Measurements from ENCODE around the gene DGKB.
"Not testable (repeated sequence)": the region's sequence is repeated elsewhere in the genome, so short reads cannot be mapped to it uniquely, and the experiment has no call there.

The DGKB gene

DNA sequence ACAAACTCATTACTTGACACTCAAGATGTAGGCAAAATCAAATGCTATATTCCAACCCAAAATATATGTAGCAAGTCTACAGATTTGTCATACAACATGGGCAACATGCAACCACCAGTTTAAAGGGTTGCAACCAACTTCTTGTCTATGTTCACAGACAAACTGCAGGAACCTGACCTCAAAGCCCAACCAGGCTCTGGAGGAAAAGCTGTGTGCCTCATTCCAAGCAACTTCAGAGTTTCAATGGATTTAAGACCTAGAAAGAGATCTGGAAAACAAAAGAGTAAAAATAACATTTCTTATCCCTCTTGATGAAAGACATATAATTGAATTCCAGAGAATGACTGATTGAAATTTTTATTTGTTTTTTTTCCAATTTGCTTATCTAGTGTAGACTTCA is 612.6 kb downstream of the DGKB start:
- DNase-seq (ENCODE audit: low read depth) = no peak

DNA sequence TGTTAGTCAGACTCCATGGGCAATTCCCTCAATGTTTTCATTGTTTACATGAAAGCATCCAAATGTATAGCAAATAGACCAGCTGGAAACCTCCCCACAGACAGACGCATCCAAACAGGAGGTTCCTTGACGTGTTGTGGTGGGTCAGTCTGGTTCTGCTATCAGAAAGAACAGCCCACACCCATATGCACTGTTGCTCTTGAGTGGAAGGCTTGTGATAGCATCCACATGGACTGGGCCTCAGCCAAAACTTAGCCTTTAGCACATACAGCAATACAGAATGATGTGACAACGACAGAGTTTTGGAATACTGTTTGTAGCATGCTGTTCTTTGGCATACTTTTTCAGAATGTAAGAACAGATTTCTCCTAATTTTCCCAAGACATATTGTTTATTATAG is 613.9 kb downstream of the DGKB start:
- no peak for DNase-seq (ENCODE audit: low read depth)

DNA sequence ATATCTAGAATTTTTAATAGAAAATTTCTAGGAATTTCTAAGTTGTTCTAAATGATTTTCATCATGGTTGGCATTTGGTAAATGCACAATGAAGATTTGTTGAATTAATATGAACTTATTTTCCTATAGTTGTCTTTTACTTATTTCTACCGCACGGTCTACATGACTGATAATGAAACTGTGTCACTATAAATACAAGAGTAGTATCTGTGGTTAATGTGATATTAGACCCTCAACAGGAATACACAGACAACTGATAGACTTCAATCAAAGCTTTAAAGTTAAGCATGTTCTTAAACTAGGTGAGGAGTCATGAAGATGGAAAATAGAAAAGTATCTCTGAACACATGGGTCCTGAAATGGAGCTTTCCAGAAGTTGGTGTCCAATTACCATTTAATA is 615.2 kb downstream of the DGKB start:
- no peak for DNase-seq (ENCODE audit: low read depth)

DNA sequence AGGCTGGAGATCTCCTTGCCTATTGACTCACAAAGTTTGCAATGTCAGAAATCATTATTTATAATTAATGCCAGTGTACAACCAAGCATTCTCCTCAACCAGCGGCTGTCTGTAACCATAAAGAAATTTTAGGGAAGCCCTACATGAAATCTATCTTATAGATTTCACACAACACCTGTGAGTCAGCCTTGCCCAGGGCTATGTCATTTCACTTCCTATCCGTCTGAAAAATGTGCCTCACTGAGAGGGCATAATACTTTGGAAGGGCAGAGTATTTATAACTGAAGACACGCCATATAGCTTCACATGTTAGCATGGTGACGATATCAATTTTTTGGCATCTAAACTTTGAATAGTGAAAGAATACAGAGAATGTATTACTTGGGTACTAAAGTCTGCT is 616.5 kb downstream of the DGKB start:
- DNase-seq (ENCODE audit: low read depth) = no peak

DNA sequence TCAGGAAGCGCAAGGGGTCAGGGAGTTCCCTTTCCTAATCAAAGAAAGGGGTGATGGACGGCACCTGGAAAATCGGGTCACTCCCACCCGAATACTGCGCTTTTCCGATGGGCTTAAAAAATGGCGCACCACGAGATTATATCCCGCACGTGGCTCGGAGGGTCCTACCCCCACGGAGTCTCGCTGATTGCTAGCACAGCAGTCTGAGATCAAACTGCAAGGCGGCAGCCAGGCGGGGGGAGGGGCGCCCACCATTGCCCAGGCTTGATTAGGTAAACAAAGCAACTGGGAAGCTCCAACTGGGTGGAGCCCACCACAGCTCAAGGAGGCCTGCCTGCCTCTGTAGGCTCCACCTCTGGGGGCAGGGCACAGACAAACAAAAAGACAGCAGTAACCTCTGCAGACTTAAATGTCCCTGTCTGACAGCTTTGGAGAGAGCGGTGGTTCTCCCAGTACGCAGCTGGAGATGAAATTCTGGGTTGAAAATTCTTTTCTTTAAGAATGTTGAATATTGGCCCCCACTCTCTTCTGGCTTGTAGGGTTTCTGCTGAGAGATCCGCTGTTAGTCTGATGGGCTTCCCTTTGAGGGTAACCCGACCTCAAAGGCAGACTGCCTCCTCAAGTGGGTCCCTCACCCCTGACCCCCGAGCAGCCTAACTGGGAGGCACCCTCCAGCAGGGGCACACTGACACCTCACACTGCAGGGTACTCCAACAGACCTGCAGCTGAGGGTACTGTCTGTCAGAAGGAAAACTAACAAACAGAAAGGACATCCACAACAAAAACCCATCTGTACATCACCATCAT is 623.3 kb downstream of the DGKB start:
- DNase-seq (ENCODE audit: low read depth) = not testable (repeated sequence)

DNA sequence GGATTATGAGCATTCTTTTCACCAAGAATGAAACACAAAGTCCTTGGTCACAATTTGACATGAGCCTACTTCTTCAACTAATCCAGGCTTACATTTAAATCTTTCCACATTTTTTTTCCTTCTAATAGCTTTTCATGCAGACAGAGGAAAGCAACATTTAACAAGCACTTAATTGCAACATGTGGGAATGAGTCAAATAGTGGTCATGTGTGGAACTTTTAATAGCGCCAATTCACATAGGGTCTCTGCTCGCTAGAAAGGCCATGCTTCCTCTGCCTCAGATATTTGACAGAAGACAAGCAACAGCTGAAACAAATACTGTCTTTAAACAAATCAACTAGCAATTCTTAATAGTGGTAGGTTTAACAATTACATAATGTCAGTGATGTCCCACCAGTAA is 627.2 kb downstream of the DGKB start:
- DNase-seq (ENCODE audit: low read depth) = no peak

DNA sequence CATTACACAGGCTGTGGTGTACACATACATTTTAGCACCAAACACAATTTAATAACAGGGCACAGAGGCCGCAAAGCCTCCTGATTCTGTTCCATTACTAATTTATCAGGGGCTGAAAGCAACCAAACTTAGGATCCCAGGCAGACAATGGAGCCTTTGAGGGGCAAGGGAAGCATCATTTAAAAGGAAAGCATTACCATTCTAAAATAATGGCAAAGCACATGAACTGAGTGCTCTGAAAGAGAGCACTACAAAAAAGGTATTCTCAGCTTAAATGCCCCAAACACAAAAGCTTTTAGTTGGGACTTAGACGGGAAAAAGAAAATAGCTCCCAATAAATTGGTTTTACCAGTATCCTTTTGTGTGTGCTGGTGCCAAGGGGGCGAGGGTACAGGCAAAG is 631.1 kb downstream of the DGKB start:
- DNase-seq (ENCODE audit: low read depth) = no peak

DNA sequence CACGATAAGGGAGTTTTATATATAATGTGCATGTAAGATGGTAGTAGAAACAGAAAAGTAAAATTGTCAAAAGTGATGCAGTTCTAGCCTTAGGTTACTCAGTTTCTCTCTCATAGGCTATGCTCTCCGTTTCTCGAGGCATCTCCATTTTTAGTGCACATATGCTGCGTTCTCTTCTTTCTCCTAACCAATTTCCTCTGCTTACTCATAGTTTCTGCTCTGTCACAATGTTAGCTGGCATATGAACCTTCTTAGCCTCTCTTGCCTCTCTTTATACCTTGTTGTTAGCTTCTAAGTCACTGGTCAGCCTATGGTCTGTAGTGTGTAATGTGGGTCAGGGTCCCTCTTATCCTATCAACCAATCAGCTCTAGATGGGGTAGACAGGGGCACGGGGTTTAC is 632.5 kb downstream of the DGKB start:
- no peak for DNase-seq (ENCODE audit: low read depth)

DNA sequence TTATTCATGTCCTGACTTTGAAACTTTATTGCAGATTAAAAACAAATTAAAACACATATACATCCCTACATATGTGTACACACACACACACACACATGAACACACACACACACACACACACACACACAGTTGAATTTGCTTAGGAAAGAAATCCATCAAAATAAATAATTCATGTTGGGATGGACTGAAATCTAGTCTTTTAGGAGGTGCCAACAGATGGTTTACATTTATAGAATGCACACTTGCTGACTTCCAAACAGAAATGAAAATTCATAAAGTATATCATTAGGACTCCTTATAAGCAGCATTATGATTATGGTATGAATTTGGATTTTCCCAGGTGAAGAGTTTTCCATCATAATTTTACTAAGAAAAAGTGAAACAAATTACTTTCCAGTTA is 642.5 kb downstream of the DGKB start:
- no peak for DNase-seq (ENCODE audit: low read depth)

DNA sequence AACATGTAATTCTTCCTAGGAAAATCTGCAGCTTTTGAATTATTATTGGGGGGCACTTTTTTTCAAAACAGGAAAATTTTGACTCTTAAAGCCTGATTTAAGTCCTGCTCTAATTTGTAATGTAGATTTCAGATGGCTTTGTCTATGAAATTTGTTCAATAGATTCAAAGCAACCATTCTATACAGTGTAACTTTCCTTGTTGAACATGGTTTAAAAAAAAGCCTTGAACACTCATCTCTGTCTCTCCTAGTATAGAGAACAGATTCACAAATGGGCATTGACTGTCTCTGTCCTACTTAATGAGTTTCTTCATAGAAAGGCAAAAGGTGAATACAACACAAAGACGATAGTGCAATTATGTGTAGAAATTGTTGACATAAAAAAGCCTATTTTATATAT is 643.7 kb downstream of the DGKB start:
- no peak for DNase-seq (ENCODE audit: low read depth)

DNA sequence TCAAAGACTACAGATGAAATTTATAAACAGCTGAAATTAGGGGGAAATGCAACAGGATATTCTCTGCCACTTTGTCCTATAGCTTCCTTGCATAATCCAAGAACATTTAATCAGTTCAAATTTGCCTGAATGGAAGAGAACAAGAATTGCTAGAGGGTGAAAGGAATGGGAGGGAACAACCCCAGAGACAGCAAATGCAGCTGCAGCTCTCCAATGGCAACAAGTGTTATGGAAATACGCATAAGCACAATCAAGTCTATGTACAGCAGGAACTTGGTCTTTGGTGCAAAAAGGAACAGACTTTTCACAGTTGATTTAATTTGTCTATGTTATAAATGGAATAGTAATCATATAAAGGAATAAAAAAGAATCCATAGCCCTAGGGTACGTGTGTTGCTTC is 644.1 kb downstream of the DGKB start:
- DNase-seq (ENCODE audit: low read depth) = no peak

DNA sequence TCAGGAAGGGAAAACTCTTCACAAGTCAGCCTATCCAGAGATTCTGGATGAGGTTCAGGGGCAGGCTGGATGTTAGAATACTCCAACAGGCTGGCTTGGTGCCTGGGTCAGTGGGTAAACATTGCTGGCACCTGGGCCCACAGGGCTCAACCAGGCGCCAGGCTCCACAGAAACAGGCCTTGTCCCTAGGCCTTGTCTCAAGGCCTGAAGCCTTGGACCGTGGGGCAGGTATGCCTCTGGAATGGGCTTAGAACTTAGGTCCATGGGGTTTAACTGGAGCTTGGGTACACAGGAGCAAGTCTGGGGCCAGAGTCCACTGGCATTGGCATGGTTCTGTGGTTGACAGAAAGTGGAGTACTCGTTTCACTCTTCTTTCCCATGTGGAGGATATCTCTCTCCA is 650.1 kb downstream of the DGKB start:
- no peak for DNase-seq (ENCODE audit: low read depth)

DNA sequence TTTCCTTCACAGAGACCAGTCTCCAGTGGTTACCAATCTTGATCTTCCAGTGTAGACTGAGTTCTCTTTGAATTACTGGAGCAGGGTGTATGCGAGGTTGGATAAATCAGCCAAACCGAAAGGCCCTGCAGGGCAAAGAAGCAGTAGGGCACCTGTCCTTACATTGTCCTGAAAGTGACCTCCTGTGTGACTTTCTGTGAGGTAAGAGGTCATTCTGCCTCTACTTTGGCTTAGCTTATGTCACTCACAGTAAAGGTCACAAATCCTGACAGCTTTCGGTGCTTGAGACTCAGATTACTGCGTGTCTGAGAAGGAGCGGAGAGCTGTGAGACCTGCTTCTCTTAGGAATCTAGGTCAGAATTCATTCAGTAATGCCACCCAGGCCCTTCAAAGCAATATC is 660.4 kb downstream of the DGKB start:
- no peak for DNase-seq (ENCODE audit: low read depth)

DNA sequence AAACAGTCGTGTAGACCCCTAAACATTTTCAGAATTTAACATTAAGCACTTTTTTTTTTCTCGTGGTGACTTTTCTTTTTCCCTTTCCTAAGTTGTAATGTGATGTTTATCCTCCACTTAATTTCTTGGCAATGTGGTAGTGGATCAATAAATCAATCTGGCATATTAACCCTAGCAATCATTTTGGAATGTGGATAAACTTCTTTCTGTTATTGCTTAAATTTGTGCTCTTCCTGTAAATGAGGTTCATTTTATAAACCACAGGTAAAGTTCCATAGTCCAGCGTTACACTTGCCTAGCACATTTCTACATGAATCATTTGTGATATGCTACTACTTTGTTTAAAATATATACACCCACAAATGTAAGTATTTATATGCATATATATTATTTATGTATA is 665.7 kb downstream of the DGKB start:
- DNase-seq (ENCODE audit: low read depth) = no peak

DNA sequence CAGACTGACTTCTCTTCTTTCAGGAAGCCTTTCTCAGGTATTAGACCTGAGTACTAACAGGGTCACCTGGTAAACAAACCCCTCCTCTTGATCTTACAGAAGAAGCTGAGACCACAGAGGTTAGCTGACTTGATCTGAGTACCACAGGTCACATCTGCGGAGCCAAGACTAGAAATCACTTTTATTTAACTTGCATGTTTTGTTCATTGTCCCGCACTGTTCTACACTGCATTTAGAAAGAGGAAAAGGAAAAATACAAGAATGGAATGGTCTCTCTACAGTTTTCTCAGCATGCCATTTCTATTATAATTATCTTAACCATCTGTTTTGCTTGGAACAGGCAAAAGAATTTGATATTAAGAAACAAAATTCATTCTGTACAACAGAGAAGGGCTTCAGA is 667.5 kb downstream of the DGKB start:
- DNase-seq (ENCODE audit: low read depth) = no peak

DNA sequence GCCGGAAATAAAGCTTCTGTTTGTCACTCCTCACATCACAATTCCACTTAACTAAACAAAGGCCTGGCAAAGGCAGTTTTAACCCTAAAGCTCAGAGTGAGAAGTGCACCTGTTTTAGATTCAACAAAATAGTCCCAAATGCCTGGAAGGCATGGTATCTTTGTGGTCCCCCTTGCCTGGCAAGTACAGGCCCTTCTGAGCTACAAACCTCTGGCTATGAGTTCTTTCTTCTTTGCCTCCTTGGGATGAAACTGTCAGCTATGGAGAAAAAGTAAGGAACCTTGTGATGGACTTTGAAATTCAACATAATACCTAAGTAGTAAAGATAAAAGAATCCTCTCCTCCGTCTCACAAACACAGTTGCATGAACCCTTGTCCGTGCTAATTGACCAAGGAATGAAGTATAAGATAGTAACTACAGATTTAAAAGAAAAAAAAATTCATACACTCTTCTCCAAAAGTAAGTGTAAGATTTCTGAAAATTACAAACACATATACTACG is 668.6 kb downstream of the DGKB start:
- no peak for DNase-seq (ENCODE audit: low read depth)

DNA sequence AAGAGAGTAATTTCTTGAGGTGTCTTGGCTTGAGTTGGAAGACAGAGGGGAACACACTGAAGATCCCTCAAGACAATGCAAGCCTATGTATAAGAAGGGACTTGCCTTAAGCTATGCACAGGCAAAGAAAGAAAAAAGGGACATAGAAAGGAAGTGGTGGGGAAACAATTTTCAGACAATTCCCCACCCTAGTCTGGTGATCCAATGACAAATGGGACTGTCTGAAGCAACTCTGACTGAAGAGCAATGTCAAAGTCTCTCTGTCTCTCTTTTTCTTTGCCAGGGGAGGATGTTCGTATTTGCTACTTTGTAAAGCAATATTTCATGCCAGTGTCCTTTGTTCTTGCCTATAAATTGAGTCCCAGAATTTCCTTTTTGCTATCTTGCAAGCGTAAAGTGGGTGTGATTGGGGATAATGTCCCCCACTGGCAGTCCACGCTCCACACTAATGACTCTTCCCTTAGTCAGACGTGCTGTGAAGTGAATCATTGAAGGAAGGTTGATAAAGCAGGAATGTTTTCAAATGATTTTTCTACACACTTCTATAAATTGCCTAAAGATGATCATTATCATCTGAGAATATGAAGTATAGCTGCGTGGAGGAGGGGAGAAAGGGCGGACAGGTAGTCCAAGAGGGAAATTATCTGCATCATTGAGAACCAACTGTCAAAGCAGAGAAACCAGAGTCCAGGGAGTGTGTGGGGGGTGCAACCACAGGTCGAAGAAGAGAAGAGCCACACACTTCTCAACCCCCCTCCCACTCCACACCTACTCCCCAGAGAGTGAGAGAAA is 669.3 kb downstream of the DGKB start:
- DNase-seq (ENCODE audit: low read depth) = no peak

DNA sequence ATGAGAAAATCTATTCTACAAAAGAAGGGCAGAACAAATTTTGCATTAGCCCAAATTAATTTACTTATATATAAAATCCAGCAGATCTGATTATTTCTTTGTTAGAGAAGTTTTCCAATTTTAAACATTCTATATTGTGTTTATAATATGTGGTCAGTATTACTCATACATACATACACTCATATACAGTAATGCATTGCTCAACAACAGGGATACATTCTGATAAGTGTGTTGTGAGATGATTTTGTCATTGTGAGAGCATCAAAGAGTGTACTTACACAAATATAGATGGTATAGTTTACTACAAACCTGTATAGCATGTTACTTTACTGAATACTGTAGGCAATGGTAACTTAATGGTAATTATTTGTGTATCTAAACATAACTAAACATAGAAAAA is 673.5 kb downstream of the DGKB start:
- DNase-seq (ENCODE audit: low read depth) = no peak

DNA sequence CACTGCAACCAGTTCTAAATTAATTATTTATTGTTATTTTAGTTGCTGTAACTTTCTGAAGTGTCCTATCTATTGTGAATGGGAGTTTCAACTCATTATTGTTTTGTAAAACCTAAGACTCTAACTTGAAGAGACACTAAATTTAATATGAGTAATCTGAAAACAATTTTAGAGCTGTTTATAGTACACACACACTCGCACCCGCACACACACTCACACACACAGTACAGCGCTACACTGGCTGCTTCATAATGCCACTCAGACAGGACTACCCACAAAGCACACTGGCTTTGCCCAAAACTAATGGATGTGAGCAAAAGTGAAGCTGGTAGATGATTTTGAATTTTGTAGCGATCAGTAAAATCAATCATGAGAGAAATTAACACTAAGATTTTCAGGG is 674.2 kb downstream of the DGKB start:
- no peak for DNase-seq (ENCODE audit: low read depth)

DNA sequence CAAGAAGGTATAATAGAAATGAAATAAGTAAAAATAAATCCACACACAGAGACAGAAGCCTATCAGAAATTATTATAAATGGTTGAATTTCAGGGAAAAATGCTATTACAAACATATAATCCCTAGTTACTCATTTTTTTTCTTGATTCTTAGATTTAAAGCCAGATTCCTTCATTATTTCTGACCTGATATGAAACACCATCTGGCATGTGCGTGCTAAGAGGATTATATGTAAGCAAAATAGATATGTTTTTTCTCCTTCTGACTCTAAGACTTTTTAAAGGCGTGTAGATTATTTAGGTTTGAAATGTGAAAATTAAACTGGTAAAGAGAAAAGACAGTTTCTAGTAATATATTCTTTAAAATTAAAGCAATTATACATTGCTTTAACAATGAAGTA is 676.4 kb downstream of the DGKB start:
- DNase-seq (ENCODE audit: low read depth) = no peak

DNA sequence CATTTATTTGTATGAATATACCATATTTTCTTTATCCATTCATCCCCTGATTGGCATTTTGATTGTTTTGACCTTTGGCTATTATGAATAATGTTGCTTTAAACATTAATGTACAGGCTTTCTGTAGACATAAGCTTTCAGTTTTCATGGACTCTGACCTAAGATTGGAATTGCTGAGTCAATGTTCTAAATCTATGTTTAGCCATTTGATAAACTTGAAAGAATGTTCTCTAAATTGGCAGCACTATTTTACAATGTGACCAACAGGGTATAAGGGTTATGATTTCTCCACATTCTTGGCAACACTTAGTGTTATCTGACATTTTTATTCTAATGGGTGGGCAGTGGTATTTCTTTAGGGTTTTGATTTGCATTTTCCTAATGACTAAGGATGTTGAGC is 683.4 kb downstream of the DGKB start:
- no peak for DNase-seq (ENCODE audit: low read depth)

DNA sequence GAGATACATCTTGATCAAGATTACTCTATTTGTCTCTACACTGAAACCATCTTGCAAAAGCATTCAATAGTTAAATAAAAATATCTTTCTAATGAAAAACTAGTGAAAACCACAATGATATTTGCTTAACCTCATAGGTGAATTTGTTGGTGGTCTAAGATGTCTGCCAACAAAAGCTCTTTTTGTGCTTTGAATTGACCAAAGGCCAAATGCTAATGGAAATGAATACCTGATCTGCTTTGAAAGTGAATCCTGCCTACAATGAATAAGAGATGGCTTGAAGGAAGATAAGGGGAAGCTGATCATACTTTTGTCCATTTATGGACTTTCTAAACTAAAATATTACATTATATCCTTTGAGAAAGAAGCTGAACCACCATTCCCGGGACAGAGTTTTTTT is 684.2 kb downstream of the DGKB start:
- no peak for DNase-seq (ENCODE audit: low read depth)

DNA sequence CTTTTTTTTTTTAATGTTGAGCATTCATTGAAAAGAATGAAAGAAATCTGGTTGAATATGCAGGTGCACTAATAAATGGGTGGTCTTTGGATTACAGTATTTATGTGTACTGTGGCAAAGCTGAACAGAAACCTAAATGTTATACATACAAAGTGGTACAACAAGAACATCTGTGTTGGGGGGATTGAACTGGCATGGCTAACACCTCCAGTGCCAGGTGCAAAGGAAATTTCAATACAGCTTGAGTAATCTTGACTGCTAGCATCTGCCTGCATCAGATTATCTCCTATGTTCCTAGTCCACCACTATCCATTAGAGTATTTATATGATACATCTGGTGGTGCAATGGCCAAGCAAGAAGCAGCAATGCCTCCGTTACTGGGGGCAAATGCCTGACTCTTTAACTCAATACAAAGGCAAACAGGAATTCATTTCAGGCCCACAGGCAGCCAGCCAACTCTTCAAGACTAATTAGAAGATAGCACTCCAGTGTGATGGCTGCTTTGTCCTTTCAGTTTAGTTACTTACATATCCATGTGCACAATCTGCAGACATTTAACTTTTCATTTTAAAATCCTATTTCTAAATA is 692.6 kb downstream of the DGKB start:
- DNase-seq (ENCODE audit: low read depth) = no peak

Measured in stimulated activated CD4-positive, alpha-beta T cell treated with anti-CD3 and anti-CD28 coated beads, Interleukin-2, amount 100 ng/mL, for 4 hours (primary cell).